Endodermal cell (in vitro differentiated cells): ENCODE measurements around the gene ZFP69B. TPM values are rescaled to one million over a fixed set of nuclear protein-coding genes. Genes with fewer than 3 reads are reported as not detected.

ENCODE experiments used
- DNase-seq: peaks from one replicate; pipeline ENCODE4 v3.0.0-alpha.2; 2017
- H3K27ac ChIP-seq: 2 replicates; pipeline ENCODE4 v1.5.1; 2013; ENCODE audit warnings: mild to moderate bottlenecking, low read depth, low read length, moderate library complexity
- H3K27me3 ChIP-seq: 2 replicates; pipeline ENCODE4 v1.6.1; 2013; ENCODE audit warnings: mild to moderate bottlenecking, low read length, moderate library complexity; ENCODE audit not compliant: insufficient read depth, control insufficient read depth, poor library complexity, severe bottlenecking
- H3K36me3 ChIP-seq: 2 replicates; pipeline ENCODE4 v1.7.0; 2013; ENCODE audit warnings: mild to moderate bottlenecking, low read length, moderate library complexity; ENCODE audit not compliant: control insufficient read depth, insufficient read depth
- H3K4me1 ChIP-seq: one replicate; pipeline ENCODE4 v1.7.0; 2013; ENCODE audit warnings: low read length; ENCODE audit not compliant: control insufficient read depth, insufficient read depth
- H3K4me3 ChIP-seq: 2 replicates; pipeline ENCODE4 v1.5.1; 2013; ENCODE audit warnings: mild to moderate bottlenecking, low read length, moderate library complexity
- H3K9ac ChIP-seq: 2 replicates; pipeline ENCODE4 v1.6.1; 2013; ENCODE audit warnings: mild to moderate bottlenecking, low read length, moderate library complexity; ENCODE audit not compliant: poor library complexity, severe bottlenecking; ENCODE audit errors: extremely low read depth
- H3K9me3 ChIP-seq: 2 replicates; pipeline ENCODE4 v1.6.1; 2013; ENCODE audit warnings: mild to moderate bottlenecking, low read length, moderate library complexity; ENCODE audit not compliant: control insufficient read depth
- H3K27ac Mint-ChIP-seq: 2 replicates; pipeline ENCODE4 v1.8.0; 2020; ENCODE audit warnings: mixed read lengths
- H3K27me3 Mint-ChIP-seq: 2 replicates; pipeline ENCODE4 v1.8.0; 2021; ENCODE audit warnings: mild to moderate bottlenecking, mixed read lengths; ENCODE audit not compliant: insufficient read depth
- H3K36me3 Mint-ChIP-seq: 2 replicates; pipeline ENCODE4 v1.8.0; 2020; ENCODE audit warnings: low read depth, mixed read lengths
- H3K4me1 Mint-ChIP-seq: 2 replicates; pipeline ENCODE4 v1.8.0; 2020; ENCODE audit warnings: mixed read lengths
- H3K4me3 Mint-ChIP-seq: 2 replicates; pipeline ENCODE4 v1.8.0; 2020; ENCODE audit warnings: mild to moderate bottlenecking, moderate library complexity, mixed read lengths
- H3K9me3 Mint-ChIP-seq: 2 replicates; pipeline ENCODE4 v1.8.0; 2020; ENCODE audit warnings: mild to moderate bottlenecking, mixed read lengths
- WGBS, 2 experiments: methylation state at CpG; one replicate each; pipeline versions ENCODE4 v1.1.5 to v1.1.7; 2013; ENCODE audit warnings: missing lambda C conversion rate in 2 of 2, mixed read lengths in 1 of 2; ENCODE audit not compliant: insufficient coverage in 1 of 2, insufficient read length in 1 of 2; 5-methylcytosine and 5-hydroxymethylcytosine counted together
- total RNA-seq, 2 donors: library from RNA; stranded (reverse); fragmentation: NEBNext Ultra II Directional in 1 of 2; extraction: Animal tissue kit (Norgen Biotek cat#: 25700) in 1 of 2; gene quantifications; 2 replicates in 1 of 2; 3 replicates in 1 of 2; pipeline ENCODE4 v1.2.1, GENCODE V29; 2021
- TF ChIP-seq, protein P1 (sequence below): fragments of 200-600 bp; sonication (generic); conservative IDR thresholded peaks from 2 replicates; pipeline ENCODE4 v1.5.0; 2021; ENCODE audit warnings: antibody characterized with exemption, mild to moderate bottlenecking

ZFP69B gene
- total RNA-seq, 2 donors from 2014 or later = 7.7 to 10.3 TPM

DNA sequence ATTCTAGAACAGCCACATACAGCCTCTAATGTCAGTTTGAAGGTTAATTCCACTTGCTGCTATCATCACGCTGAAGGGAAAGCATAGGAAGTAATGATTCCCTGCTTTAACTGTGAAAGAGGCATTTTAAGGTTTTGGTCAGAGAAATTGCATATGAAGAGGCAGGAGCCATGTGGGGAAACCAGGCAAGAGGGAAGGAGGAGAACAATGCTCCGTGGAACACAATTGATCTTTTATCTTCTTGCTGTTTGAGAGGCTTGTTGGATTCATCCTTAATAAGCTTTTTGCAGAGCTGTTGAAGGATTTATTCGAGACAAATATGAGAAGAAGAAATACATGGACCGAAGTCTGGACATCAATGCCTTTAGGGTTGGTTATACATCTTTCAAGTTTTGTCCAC lies 40.8 kb upstream of the ZFP69B start:
- TF ChIP-seq, protein P1, sequence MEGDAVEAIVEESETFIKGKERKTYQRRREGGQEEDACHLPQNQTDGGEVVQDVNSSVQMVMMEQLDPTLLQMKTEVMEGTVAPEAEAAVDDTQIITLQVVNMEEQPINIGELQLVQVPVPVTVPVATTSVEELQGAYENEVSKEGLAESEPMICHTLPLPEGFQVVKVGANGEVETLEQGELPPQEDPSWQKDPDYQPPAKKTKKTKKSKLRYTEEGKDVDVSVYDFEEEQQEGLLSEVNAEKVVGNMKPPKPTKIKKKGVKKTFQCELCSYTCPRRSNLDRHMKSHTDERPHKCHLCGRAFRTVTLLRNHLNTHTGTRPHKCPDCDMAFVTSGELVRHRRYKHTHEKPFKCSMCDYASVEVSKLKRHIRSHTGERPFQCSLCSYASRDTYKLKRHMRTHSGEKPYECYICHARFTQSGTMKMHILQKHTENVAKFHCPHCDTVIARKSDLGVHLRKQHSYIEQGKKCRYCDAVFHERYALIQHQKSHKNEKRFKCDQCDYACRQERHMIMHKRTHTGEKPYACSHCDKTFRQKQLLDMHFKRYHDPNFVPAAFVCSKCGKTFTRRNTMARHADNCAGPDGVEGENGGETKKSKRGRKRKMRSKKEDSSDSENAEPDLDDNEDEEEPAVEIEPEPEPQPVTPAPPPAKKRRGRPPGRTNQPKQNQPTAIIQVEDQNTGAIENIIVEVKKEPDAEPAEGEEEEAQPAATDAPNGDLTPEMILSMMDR = no peak
- H3K27me3 ChIP-seq = no peaks in the 10 kb centered on the region
- Mint-ChIP-seq H3K4me3 (no peak overlapping the region), H3K27ac (peak overlapping the region; percentile 53), H3K9me3 (no peaks in the 10 kb centered on the region), H3K36me3 (peaks cover 29% of the 10 kb centered on the region), H3K4me1 (peaks cover 24% of the 10 kb centered on the region), H3K27me3 (no peaks in the 10 kb centered on the region)
- peaks cover 46% of the 10 kb centered on the region for H3K36me3 ChIP-seq
- no peak overlapping the region for H3K4me3 ChIP-seq
- H3K4me1 ChIP-seq = peaks cover 6% of the 10 kb centered on the region
- DNase-seq = no peak
- H3K9ac ChIP-seq = no peak overlapping the region
- WGBS, 2 experiments = 39 to 68% methylated on average over 2 to 4 of the region's 4 CpGs
- H3K27ac ChIP-seq = no peak overlapping the region
- no peaks in the 10 kb centered on the region for H3K9me3 ChIP-seq

DNA sequence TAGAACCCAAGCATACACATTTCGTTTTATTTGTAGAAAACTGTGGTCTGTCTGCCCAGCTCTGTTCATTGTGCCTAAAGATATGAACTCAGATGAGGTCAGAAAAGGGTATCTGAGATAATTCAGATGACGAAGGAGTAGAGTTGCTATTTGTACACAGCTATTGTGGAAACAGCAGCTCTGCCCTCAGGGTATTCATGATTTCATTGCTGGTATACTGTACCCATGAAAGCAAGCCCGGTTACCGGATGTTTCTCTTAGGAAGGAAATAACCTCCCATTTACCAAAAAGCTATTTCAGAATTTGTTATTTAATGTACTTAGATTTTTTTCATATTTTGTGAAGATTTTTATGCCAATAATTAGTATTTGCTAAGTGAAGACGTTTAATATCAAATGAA lies 39.0 kb upstream of the ZFP69B start:
- H3K36me3 Mint-ChIP-seq = peaks cover 43% of the 10 kb centered on the region

DNA sequence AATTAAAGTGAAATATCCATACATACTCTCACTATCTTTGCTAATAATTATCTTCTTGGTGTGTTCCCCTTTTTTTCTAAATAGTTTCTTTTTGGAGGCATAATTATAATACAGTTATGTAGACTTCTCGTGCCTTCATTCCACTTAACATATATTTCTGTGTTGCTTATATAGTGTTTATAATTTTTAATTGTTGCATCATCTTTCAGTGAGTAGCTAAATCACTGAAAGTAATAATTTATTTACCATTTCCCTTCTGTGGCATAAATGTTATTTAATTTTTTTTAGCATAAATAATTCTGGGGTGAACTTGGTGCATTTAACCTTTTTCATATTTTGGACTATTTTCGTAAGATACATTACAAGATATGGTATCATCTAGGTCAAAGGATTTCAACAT lies 38.4 kb upstream of the ZFP69B start:
- Histone ChIP-seq H3K9ac (no peak overlapping the region), H3K4me1 (peaks cover 3% of the 10 kb centered on the region), H3K9me3 (no peaks in the 10 kb centered on the region), H3K27me3 (no peaks in the 10 kb centered on the region), H3K27ac (no peak overlapping the region), H3K36me3 (peaks cover 64% of the 10 kb centered on the region), H3K4me3 (no peak overlapping the region)
- no peaks in the 10 kb centered on the region for H3K27me3 Mint-ChIP-seq
- H3K27ac Mint-ChIP-seq = no peak overlapping the region
- no peak for DNase-seq
- TF ChIP-seq, protein P1 = no peak
- peaks cover 49% of the 10 kb centered on the region for H3K36me3 Mint-ChIP-seq
- H3K9me3 Mint-ChIP-seq = no peaks in the 10 kb centered on the region
- 95% methylated on average over 1 of the region's 2 CpGs; no CpG with 5 or more reads in 1 of the 2 experiments for WGBS, 2 experiments
- peaks cover 26% of the 10 kb centered on the region for H3K4me1 Mint-ChIP-seq
- no peak overlapping the region for H3K4me3 Mint-ChIP-seq

More for the DNA sequence above, 39.0 kb upstream of the ZFP69B start:
- TF ChIP-seq, protein P1 = no peak
- H3K4me1 Mint-ChIP-seq = peaks cover 26% of the 10 kb centered on the region
- WGBS, 2 experiments = 98 to 100% methylated on average over 2 to 5 of the region's 5 CpGs
- no peak overlapping the region for H3K4me3 ChIP-seq
- H3K9me3 ChIP-seq = no peaks in the 10 kb centered on the region
- H3K27ac Mint-ChIP-seq = no peak overlapping the region
- no peaks in the 10 kb centered on the region for H3K27me3 ChIP-seq
- H3K27me3 Mint-ChIP-seq = no peaks in the 10 kb centered on the region
- DNase-seq = no peak
- H3K9ac ChIP-seq = no peak overlapping the region
- no peaks in the 10 kb centered on the region for H3K9me3 Mint-ChIP-seq
- H3K27ac ChIP-seq = no peak overlapping the region
- peaks cover 64% of the 10 kb centered on the region for H3K36me3 ChIP-seq
- no peak overlapping the region for H3K4me3 Mint-ChIP-seq
- H3K4me1 ChIP-seq = peaks cover 3% of the 10 kb centered on the region
